HL-60 (cell line): Measurements from ENCODE around the gene PPP1R9A.

Source experiments
- CTCF ChIP-seq: IDR thresholded peaks from one replicate; pipeline ENCODE4 v1.5.1; 2011; ENCODE audit warnings: low read length, control low read depth, inconsistent platforms; ENCODE audit not compliant: insufficient read depth
- POLR2AphosphoS5 ChIP-seq: IDR thresholded peaks from 2 replicates; pipeline ENCODE4 v1.6.1; 2012; ENCODE audit warnings: low read depth

- TF ChIP-seq CTCF (no peak), POLR2AphosphoS5 (no peak)
These were observed 188.0 kb downstream of the PPP1R9A start for GRCh38 chr7:95095259-95095965.
